SK-N-MC (cell line): Measurements from ENCODE around the gene GABRR2.

Source experiments
- DNase-seq: peaks from one replicate; pipeline ENCODE4 v3.0.0-alpha.2; 2011; ENCODE audit warnings: low read depth, low spot score
- H3K27ac ChIP-seq: fragments of 200-600 bp; sonication (generic); 2 replicates; pipeline ENCODE4 v1.5.1; 2016; ENCODE audit warnings: mixed run types
- H3K36me3 ChIP-seq: fragments of 200-600 bp; sonication (generic); 2 replicates; pipeline ENCODE4 v1.6.1; 2017; ENCODE audit warnings: antibody characterized with exemption, low read length, mixed read lengths; ENCODE audit not compliant: insufficient read depth
- H3K4me3 ChIP-seq: fragments of 200-600 bp; sonication (generic); 2 replicates; pipeline ENCODE4 v1.5.1; 2016
- H3K9ac ChIP-seq: fragments of 200-600 bp; sonication (generic); 2 replicates; pipeline ENCODE4 v1.8.0; 2017; ENCODE audit warnings: mixed run types, mixed read lengths; ENCODE audit not compliant: insufficient read length
- H3K9me3 ChIP-seq: fragments of 200-600 bp; sonication (generic); 2 replicates; pipeline ENCODE4 v1.6.1; 2017; ENCODE audit warnings: low read depth, mild to moderate bottlenecking, antibody characterized with exemption, low read length, moderate library complexity, mixed read lengths
- EZH2 ChIP-seq: fragments of 200-600 bp; sonication (generic); IDR thresholded peaks from one replicate; pipeline ENCODE4 v1.6.1; 2017; ENCODE audit warnings: antibody characterized with exemption
- FOXP2 ChIP-seq: optimal IDR thresholded peaks from 2 replicates; pipeline ENCODE3; 2011; ENCODE audit warnings: mild to moderate bottlenecking, moderate library complexity; ENCODE audit not compliant: insufficient read depth; ENCODE audit errors: extremely low read length, control extremely low read depth
- POLR2AphosphoS5 ChIP-seq: IDR thresholded peaks from 2 replicates; pipeline ENCODE4 v1.6.1; 2012; ENCODE audit warnings: mild to moderate bottlenecking, low read depth, low read length, borderline replicate concordance

Gene GABRR2

GRCh38 chr6:89278956-89279355 lies 36.1 kb downstream of the GABRR2 start:
- no peak overlapping the region for H3K4me3 ChIP-seq
- no peaks in the 10 kb centered on the region for H3K9me3 ChIP-seq
- no peak overlapping the region for H3K27ac ChIP-seq
- no peak for DNase-seq
- no peaks in the 10 kb centered on the region for H3K36me3 ChIP-seq
- TF ChIP-seq FOXP2 (no peak), EZH2 (no peak), POLR2AphosphoS5 (no peak)
- no peak overlapping the region for H3K9ac ChIP-seq

GRCh38 chr6:89275900-89276299 lies 39.2 kb downstream of the GABRR2 start:
- no peaks in the 10 kb centered on the region for H3K36me3 ChIP-seq
- no peak overlapping the region for H3K9ac ChIP-seq
- no peak overlapping the region for H3K27ac ChIP-seq
- TF ChIP-seq POLR2AphosphoS5, result no peak
- no peak for TF ChIP-seq FOXP2
- no peak for TF ChIP-seq EZH2
- DNase-seq, result no peak
- H3K9me3 ChIP-seq, result no peaks in the 10 kb centered on the region
- no peak overlapping the region for H3K4me3 ChIP-seq

GRCh38 chr6:89273816-89274215 lies 41.3 kb downstream of the GABRR2 start:
- H3K4me3 ChIP-seq, result no peak overlapping the region
- no peak overlapping the region for H3K9ac ChIP-seq
- H3K36me3 ChIP-seq, result no peaks in the 10 kb centered on the region
- no peak for TF ChIP-seq FOXP2
- no peak for TF ChIP-seq EZH2
- H3K9me3 ChIP-seq, result no peaks in the 10 kb centered on the region
- no peak for DNase-seq
- no peak overlapping the region for H3K27ac ChIP-seq

DNA sequence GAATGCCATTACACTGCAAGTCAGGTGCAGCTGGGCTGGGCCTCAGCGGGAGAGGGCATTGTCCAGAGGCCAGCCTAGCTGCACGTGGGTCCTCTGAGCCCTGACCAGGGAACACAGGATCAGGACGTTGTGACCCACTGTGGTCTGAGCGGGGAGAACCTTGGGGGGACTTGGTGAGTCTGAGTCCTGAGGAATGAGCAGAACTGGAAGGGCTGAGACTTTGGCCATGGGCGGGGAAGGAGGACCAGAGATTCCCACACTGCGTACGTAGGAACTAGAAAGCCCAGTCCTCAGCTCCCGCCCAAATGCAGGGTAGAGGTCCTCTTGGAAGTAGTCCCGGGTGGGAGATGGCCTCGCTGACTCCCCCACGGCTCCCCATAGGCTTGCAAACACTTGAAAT lies 42.5 kb downstream of the GABRR2 start:
- H3K27ac ChIP-seq, result no peak overlapping the region
- no peak overlapping the region for H3K9ac ChIP-seq
- no peaks in the 10 kb centered on the region for H3K9me3 ChIP-seq
- H3K36me3 ChIP-seq, result no peaks in the 10 kb centered on the region
- TF ChIP-seq FOXP2, result no peak
- no peak for TF ChIP-seq EZH2
- TF ChIP-seq POLR2AphosphoS5, result no peak
- no peak overlapping the region for H3K4me3 ChIP-seq
- no peak for DNase-seq

- Histone ChIP-seq H3K36me3 (no peaks in the 10 kb centered on the region), H3K9me3 (no peaks in the 10 kb centered on the region), H3K27ac (no peak overlapping the region), H3K9ac (no peak overlapping the region), H3K4me3 (no peak overlapping the region)
- DNase-seq, result no peak
- TF ChIP-seq EZH2, result no peak
- TF ChIP-seq FOXP2, result no peak
- TF ChIP-seq POLR2AphosphoS5, result no peak
Observed at GRCh38 chr6:89270951-89271721, 44.0 kb downstream of the GABRR2 start.

DNA sequence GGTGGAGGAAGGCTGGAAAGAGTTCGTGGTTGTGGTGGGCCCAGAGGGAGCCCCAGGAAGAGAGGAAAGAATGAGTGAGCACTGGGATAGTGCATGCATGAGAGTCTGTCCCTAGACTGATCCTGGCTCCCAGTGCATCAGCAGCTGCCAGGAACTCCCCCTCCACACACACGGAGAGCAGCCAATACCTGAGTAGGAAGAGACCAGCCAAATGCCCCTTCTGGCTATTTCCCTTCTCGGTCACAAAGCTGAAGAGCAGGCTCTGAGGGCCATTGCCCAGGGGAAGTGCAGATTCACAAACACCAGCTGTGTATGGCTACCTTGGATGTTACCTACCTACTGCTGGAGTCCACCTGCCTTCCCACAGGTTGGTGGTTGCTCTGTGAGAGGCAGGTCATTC lies 45.1 kb downstream of the GABRR2 start:
- H3K36me3 ChIP-seq, result no peaks in the 10 kb centered on the region
- DNase-seq, result no peak
- no peaks in the 10 kb centered on the region for H3K9me3 ChIP-seq
- H3K27ac ChIP-seq, result no peak overlapping the region
- TF ChIP-seq FOXP2 (no peak), POLR2AphosphoS5 (no peak), EZH2 (no peak)
- no peak overlapping the region for H3K4me3 ChIP-seq
- no peak overlapping the region for H3K9ac ChIP-seq

- no peak overlapping the region for H3K27ac ChIP-seq
- no peak overlapping the region for H3K4me3 ChIP-seq
- TF ChIP-seq POLR2AphosphoS5 (no peak), EZH2 (no peak), FOXP2 (no peak)
- no peak overlapping the region for H3K9ac ChIP-seq
- no peaks in the 10 kb centered on the region for H3K9me3 ChIP-seq
- H3K36me3 ChIP-seq, result no peaks in the 10 kb centered on the region
- DNase-seq, result no peak
Observed at GRCh38 chr6:89269252-89269651, 45.8 kb downstream of the GABRR2 start.

DNA sequence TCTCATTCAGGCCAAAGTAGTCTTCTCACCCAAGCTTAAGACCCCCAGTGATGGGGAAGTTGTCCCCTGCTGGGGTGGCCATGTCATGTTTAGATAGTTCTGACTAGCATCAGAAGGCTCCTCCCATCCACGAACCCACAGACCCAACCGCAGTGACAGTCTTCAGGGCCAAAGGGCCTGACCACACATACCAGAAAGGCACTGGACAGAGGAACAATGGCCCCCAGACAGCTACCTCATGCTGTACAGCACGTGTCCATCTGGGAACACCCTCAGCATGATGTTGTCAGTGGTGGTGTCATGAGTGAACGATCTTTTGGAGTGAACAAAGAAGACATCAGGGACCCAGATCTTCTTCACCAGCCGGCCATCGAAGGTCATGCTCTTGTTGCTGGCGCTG lies 46.3 kb downstream of the GABRR2 start:
- H3K4me3 ChIP-seq, result no peak overlapping the region
- H3K9me3 ChIP-seq, result no peaks in the 10 kb centered on the region
- H3K27ac ChIP-seq, result no peak overlapping the region
- H3K9ac ChIP-seq, result no peak overlapping the region
- no peaks in the 10 kb centered on the region for H3K36me3 ChIP-seq
- no peak for TF ChIP-seq POLR2AphosphoS5
- TF ChIP-seq EZH2, result no peak
- no peak for DNase-seq

DNA sequence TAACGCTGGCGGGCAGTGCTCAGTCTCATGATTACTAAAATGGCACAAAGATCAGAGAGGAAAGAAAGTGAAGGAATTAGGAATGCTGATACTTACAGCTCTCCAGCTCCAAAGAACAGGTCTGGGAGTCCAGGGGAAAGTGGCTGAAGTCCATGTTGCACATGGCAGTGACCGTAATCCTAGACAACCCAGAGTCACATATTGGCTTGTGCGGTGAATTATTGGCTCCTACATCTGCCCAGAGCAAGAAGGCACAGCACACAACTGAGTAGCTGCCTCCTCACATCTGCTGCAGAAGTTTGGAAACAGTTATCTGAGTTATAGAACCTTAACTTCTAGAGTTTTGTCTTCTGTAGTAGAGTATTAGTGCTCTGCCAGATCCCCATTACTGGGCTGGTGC lies 47.2 kb downstream of the GABRR2 start:
- no peaks in the 10 kb centered on the region for H3K36me3 ChIP-seq
- H3K27ac ChIP-seq, result no peak overlapping the region
- no peaks in the 10 kb centered on the region for H3K9me3 ChIP-seq
- TF ChIP-seq POLR2AphosphoS5 (no peak), EZH2 (no peak), FOXP2 (no peak)
- no peak overlapping the region for H3K4me3 ChIP-seq
- DNase-seq, result no peak
- H3K9ac ChIP-seq, result no peak overlapping the region
